Endothelial cell of umbilical vein (primary cell): ENCODE results near the gene SKP1.

Source experiments
- EZH2 ChIP-seq: IDR thresholded peaks from 2 replicates; pipeline ENCODE4 v1.6.1; 2012; ENCODE audit warnings: borderline replicate concordance, low read depth, mild to moderate bottlenecking, moderate library complexity, low read length, inconsistent platforms; ENCODE audit not compliant: severe bottlenecking
- FOS ChIP-seq: IDR thresholded peaks from 2 replicates; pipeline ENCODE4 v1.6.1; 2011; ENCODE audit warnings: mild to moderate bottlenecking, low read length, moderate library complexity, borderline replicate concordance; ENCODE audit not compliant: insufficient read depth
- GATA2 ChIP-seq: IDR thresholded peaks from 2 replicates; pipeline ENCODE4 v1.7.0; 2011; ENCODE audit warnings: low read depth, mild to moderate bottlenecking, moderate library complexity, mixed read lengths, low read length; ENCODE audit not compliant: insufficient read length, insufficient read depth
- JUN ChIP-seq: IDR thresholded peaks from 2 replicates; pipeline ENCODE4 v1.6.1; 2011; ENCODE audit warnings: borderline replicate concordance, low read depth; ENCODE audit not compliant: insufficient read length, insufficient read depth
- MYC ChIP-seq: IDR thresholded peaks from one replicate; pipeline ENCODE4 v1.6.1; 2011; ENCODE audit warnings: mild to moderate bottlenecking, low read depth, low read length
- POLR2A ChIP-seq: IDR thresholded peaks from 2 replicates; pipeline ENCODE4 v1.6.1; 2012; ENCODE audit warnings: low read depth, mild to moderate bottlenecking, control low read depth, low read length
- POLR2AphosphoS5 ChIP-seq: IDR thresholded peaks from 2 replicates; pipeline ENCODE4 v1.6.1; 2012; ENCODE audit warnings: low read depth, mild to moderate bottlenecking, control low read depth, low read length, moderate library complexity; ENCODE audit not compliant: insufficient read depth
- TF ChIP-seq, protein P1 (sequence below), 2 donors: IDR thresholded peaks; 1 replicate in 1 of 2; 2 replicates in 1 of 2; pipeline ENCODE4 v1.5.1; 2011; ENCODE audit warnings: low read length in 2 of 2, mild to moderate bottlenecking in 2 of 2, moderate library complexity in 2 of 2, control low read depth in 1 of 2, inconsistent platforms in 1 of 2, low read depth in 1 of 2; ENCODE audit not compliant: insufficient read depth in 1 of 2; ENCODE audit errors: extremely low read depth in 1 of 2
- TF ChIP-seq, protein P2 (sequence below): IDR thresholded peaks from 2 replicates; pipeline ENCODE4 v1.6.1; 2011; ENCODE audit not compliant: insufficient read depth, insufficient read length

DNA sequence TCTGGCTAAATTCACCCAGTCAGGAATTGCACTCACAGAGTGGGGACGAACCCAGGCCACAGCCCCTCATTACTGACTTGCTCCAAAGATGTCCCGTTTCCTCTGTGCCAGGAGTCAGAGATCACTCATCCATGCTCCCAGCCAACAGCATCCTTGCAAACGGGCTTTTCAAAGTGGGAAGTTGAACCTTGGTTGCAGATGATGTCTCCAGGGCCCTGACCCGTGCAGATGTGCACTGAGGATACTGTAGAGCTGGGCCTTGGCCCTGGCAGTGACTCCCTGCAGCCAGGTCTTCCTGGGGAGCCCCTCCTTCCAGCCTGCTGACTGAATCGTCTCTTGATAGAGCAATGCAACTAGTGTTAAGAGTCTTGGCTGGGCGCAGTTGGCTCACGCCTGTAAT, 40.0 kb downstream of the SKP1 start:
- TF ChIP-seq, protein P1, sequence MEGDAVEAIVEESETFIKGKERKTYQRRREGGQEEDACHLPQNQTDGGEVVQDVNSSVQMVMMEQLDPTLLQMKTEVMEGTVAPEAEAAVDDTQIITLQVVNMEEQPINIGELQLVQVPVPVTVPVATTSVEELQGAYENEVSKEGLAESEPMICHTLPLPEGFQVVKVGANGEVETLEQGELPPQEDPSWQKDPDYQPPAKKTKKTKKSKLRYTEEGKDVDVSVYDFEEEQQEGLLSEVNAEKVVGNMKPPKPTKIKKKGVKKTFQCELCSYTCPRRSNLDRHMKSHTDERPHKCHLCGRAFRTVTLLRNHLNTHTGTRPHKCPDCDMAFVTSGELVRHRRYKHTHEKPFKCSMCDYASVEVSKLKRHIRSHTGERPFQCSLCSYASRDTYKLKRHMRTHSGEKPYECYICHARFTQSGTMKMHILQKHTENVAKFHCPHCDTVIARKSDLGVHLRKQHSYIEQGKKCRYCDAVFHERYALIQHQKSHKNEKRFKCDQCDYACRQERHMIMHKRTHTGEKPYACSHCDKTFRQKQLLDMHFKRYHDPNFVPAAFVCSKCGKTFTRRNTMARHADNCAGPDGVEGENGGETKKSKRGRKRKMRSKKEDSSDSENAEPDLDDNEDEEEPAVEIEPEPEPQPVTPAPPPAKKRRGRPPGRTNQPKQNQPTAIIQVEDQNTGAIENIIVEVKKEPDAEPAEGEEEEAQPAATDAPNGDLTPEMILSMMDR (IDR thresholded peaks at IDR 0.05; ENCODE audit: extremely low read depth in 1 of 2, insufficient read depth in 1 of 2, low read depth in 1 of 2, low read length in 2 of 2), result no peak
- no peak for TF ChIP-seq POLR2AphosphoS5
- no peak for TF ChIP-seq POLR2A
- no peak for TF ChIP-seq EZH2
- TF ChIP-seq, protein P2, sequence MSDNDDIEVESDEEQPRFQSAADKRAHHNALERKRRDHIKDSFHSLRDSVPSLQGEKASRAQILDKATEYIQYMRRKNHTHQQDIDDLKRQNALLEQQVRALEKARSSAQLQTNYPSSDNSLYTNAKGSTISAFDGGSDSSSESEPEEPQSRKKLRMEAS, result no peak
- TF ChIP-seq JUN, result no peak
- TF ChIP-seq GATA2, result no peak
- TF ChIP-seq MYC, result no peak
- TF ChIP-seq FOS, result no peak
